AG09319 (cell line): Measurements from ENCODE around the gene KLF13.

Source experiments
- DNase-seq: peaks from one replicate; pipeline ENCODE4 v3.0.0-alpha.2; 2010; ENCODE audit warnings: low read depth; ENCODE audit errors: extremely low read depth
- TF ChIP-seq, protein P1 (sequence below): IDR thresholded peaks from 2 replicates; pipeline ENCODE4 v1.5.1; 2011; ENCODE audit warnings: low read depth, mild to moderate bottlenecking, inconsistent platforms, low read length, moderate library complexity

Gene KLF13

DNA sequence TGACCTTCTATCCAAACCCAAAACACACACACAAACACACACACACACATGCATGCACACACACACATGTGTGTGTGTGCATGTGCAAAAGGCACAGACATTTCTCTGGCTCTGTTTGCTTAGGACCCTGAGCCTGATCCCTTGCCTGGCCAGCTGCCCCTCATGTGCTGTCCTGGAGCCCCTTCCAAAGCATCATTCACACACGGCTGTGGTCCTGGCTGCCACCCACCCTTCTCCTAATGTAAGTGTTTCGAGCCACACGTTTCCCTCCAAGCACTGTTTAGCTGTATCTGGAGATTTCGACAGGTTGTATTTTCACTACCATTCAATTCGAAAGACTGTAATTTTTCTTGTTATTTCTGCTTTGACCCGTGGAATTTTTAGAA, 45.8 kb upstream of the KLF13 start:
- TF ChIP-seq, protein P1, sequence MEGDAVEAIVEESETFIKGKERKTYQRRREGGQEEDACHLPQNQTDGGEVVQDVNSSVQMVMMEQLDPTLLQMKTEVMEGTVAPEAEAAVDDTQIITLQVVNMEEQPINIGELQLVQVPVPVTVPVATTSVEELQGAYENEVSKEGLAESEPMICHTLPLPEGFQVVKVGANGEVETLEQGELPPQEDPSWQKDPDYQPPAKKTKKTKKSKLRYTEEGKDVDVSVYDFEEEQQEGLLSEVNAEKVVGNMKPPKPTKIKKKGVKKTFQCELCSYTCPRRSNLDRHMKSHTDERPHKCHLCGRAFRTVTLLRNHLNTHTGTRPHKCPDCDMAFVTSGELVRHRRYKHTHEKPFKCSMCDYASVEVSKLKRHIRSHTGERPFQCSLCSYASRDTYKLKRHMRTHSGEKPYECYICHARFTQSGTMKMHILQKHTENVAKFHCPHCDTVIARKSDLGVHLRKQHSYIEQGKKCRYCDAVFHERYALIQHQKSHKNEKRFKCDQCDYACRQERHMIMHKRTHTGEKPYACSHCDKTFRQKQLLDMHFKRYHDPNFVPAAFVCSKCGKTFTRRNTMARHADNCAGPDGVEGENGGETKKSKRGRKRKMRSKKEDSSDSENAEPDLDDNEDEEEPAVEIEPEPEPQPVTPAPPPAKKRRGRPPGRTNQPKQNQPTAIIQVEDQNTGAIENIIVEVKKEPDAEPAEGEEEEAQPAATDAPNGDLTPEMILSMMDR: no peak
- DNase-seq: no peak

DNA sequence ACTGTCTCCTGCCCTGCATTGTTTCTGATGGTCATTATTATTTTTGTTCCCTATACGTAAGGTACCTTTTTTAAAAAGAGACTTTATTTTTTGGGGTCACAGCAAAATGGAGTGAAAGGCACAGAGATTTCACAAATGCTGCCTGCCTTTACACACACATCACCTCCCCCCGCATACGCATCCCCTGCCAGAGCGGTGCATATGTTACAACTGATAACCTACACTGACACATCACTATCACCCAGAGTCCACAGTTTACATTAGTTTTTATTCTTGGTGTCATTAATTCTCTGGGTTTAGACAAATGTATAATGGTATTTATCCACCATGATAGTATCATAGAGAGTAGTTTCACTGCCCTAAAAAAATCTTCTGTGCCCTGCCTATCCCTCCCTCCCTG, 43.6 kb upstream of the KLF13 start:
- TF ChIP-seq, protein P1: no peak
- no peak for DNase-seq

DNA sequence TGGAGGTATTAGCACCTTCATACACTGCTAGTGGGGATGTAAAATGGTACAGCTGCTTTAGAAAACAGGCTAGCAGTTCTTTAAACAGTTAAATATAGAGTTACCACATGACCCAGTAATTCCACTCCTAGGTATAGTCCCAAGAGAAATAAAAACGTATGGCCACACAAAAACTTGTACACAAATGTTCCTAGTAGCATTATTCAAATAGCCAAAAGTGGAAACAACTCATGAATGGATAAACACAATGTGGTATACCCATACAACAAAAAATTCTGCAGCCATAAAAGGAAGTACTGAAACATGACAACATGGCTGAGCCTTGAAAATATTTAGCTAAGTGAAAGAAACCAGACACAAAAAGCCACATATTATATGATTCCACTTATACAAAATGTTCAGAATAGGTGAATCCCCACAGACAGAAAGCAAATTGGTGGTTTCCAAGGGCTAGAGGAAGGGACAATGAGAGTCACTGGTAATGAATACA, 40.8 kb upstream of the KLF13 start:
- TF ChIP-seq, protein P1: no peak

DNA sequence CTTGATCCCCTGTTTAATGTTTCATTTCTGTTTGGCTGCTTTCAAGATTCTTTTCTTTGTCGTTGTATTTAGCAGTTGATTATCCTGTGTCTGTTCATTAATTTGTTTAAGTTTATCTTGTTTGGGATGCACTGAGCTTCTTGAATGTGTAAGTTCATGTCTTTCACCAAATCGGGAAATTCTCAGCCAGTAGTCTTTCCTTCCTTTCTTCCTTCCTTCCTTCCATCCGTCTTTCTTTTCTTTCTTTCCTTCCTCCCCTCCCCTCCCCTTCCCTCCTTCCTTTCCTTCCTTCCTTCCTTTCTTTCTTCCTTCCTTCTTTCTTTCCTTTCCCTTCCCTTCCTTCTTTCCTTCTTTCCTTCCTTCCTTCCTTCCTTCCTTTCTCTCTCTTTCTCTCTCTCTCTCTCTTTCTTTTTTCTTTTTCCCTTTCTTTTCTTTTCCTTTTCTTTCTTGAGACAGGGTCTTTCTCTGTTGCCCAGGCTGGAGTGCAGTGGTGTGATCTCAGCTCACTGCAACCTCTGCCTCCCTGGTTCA, 35.5 kb upstream of the KLF13 start:
- no peak for DNase-seq
- TF ChIP-seq, protein P1: no peak

More for the DNA sequence above, 40.8 kb upstream of the KLF13 start:
- DNase-seq: no peak

DNA sequence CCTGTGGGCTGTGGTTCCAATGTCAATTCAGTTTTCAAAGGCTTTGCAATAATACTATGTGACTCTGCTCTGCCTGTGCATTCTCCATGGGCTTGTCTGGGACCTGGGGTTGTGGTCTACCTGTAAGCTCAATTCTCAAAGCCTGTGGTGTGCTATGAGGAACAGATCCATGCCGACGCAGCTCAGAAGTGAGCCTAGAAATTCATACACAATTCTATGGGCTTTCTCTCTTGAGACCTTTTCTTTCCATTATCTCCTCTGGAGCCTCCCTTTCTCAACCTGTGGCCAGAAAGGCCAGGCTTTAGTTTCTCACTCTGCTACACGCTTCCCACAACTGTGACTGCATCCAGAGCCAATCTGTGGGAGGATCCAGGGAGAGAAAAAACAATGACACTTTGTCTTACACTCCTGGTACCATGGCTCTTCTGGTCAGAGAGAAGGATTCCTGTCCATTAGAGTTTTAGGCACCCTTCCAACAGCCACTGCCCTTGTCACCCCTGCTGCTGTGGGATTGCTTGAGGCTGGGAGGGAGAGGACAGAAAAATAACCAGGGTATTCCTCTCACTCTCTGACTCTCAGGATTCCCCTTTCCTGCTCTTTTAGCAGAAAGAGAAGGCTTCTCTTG, 34.1 kb upstream of the KLF13 start:
- TF ChIP-seq, protein P1: no peak
- no peak for DNase-seq

DNA sequence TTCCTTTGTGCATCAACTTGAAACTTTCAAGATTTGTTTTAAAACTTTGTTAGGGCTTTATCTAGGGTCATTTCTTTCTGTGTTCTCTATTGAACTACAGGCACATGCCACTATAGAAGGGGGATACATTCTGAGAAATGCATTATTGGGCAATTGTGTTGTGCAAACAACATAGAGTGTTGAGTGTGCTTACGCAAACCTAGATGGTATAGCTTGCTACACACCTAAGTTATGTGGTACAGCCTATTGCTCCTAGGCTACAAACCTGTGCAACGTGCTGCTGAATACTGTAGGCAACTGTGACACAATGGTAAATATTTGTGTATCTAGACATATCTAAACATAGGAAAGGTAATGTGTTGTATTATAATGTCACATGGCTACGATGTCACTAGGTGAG, 33.0 kb upstream of the KLF13 start:
- DNase-seq: no peak
- TF ChIP-seq, protein P1: no peak

DNA sequence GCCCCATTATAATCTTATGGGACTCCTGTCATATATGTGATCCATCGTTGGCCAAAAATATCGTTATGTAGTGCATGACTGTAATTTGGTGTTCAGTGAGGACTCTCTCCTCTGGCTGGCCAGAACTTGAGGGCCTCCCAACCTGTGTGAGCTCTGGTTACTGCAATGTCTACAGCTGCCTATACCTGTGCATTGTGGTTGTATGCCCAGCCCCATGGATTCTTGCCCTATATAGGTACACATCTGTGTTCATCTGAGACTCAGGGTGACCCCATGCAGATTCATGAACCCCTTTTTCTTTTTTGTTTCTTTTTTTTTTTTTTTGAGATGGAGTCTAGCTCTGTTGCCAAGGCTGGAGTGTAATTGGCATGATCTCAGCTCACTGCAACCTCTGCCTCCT, 32.6 kb upstream of the KLF13 start:
- TF ChIP-seq, protein P1: no peak
- no peak for DNase-seq
